GM13977 (cell line): ENCODE measurements around the gene TLR5.

ENCODE experiments used
- DNase-seq: peaks from one replicate; pipeline ENCODE4 v3.0.0; 2012; ENCODE audit warnings: low spot score
- CTCF ChIP-seq: IDR thresholded peaks from 2 replicates; pipeline ENCODE4 v1.5.1; 2012; ENCODE audit warnings: mild to moderate bottlenecking, control low read depth; ENCODE audit not compliant: insufficient read depth; ENCODE audit errors: extremely low read depth, missing control alignments
- in situ Hi-C: fragments of 300-500 bp; cut with MboI; formaldehyde crosslinking; loops from one replicate; pipeline ENCODE4 v1.12.0; 2022; ENCODE audit warnings: low sequenced_read_pairs, low pct_unique_long_range_greater_than_20kb, mixed read lengths, inconsistent platforms; ENCODE audit not compliant: unreplicated experiment

Gene TLR5

GRCh38 chr1:223066415-223066814 lies 76.6 kb downstream of the TLR5 start:
- no peak for TF ChIP-seq CTCF
- DNase-seq, result no peak
- in situ Hi-C loops, result no loop called here

GRCh38 chr1:223062177-223062576 lies 80.9 kb downstream of the TLR5 start:
- in situ Hi-C loops, result no loop called here
- no peak for DNase-seq
- TF ChIP-seq CTCF, result no peak

- no peak for TF ChIP-seq CTCF
These were observed 83.5 kb downstream of the TLR5 start for GRCh38 chr1:223059526-223059925.

More at GRCh38 chr1:223059526-223059925, 83.5 kb downstream of the TLR5 start:
- DNase-seq, result no peak
- in situ Hi-C loops, result no loop called here
